Heart right ventricle (tissue), 16 donors: ENCODE measurements around the gene NAP1L1. TPM values are rescaled to one million over a fixed set of nuclear protein-coding genes. Genes with fewer than 3 reads are reported as not detected.

Experiments used
- ATAC-seq, 8 donors: fragments of 200-7000 bp; cut with Tn5 transposase; one replicate each; pipeline ENCODE4 v1.9.1; 2020; ENCODE audit warnings: mild to moderate bottlenecking in 8 of 8, moderate library complexity in 8 of 8, moderate number of reproducible peaks in 1 of 8
- DNase-seq, 2 donors: peaks; one replicate each; pipeline ENCODE4 v3.0.0-alpha.2; 2020
- H3K27ac ChIP-seq, 10 donors: fragments of 200-600 bp; sonication (generic) in 2 of 10; one replicate each; pipeline versions ENCODE4 v1.5.0 to v1.8.0; 2020 to 2022; ENCODE audit warnings: mild to moderate bottlenecking in 3 of 10
- H3K27me3 ChIP-seq, 7 donors: fragments of 200-600 bp; one replicate each; pipeline ENCODE4 v1.8.0; 2021 to 2022; ENCODE audit warnings: mild to moderate bottlenecking in 2 of 7
- H3K36me3 ChIP-seq, 9 donors: fragments of 200-600 bp; sonication (generic) in 1 of 9; one replicate each; pipeline versions ENCODE4 v1.5.0 to v1.8.0; 2020 to 2022; ENCODE audit warnings: mild to moderate bottlenecking in 2 of 9
- H3K4me1 ChIP-seq, 9 donors: fragments of 200-600 bp; sonication (generic) in 1 of 9; one replicate each; pipeline versions ENCODE4 v1.5.0 to v1.8.0; 2020 to 2022; ENCODE audit warnings: mild to moderate bottlenecking in 4 of 9
- H3K4me3 ChIP-seq, 10 donors: fragments of 200-600 bp; sonication (generic) in 2 of 10; one replicate each; pipeline versions ENCODE4 v1.5.0 to v1.8.0; 2020 to 2022; ENCODE audit warnings: mild to moderate bottlenecking in 7 of 10, moderate library complexity in 2 of 10
- H3K9me3 ChIP-seq, 11 donors: fragments of 200-600 bp in 10 of 11; sonication (generic) in 2 of 11; one replicate each; pipeline versions ENCODE4 v1.5.0 to v1.8.0; 2013 to 2022; ENCODE audit warnings: mild to moderate bottlenecking in 2 of 11, control low read depth in 1 of 11, moderate library complexity in 1 of 11
- CTCF ChIP-seq, 9 donors: fragments of 200-600 bp; sonication (generic) in 2 of 9; IDR thresholded peaks; one replicate each; pipeline versions ENCODE4 v1.5.0 to v1.8.0; 2021 to 2022; ENCODE audit warnings: antibody characterized with exemption in 9 of 9, mild to moderate bottlenecking in 5 of 9, moderate library complexity in 1 of 9
- WGBS, 2 donors: extraction: QIAGEN DNeasy Blood & Tissue Kit; methylation state at CpG; one replicate each; pipeline ENCODE4 v1.1.7; 2013; ENCODE audit warnings: inconsistent platforms in 1 of 2; 5-methylcytosine and 5-hydroxymethylcytosine counted together
- intact Hi-C, 10 donors: fragments of 100-400 bp; cut with DNase I; formaldehyde crosslinking; loops; one replicate each; pipeline versions ENCODE4 v1.11.1 to v1.14.2; 2022
- polyA plus RNA-seq, 2 donors: library from polyadenylated mRNA; stranded (reverse); fragments of 200-250 nt; gene quantifications; one replicate each; pipeline ENCODE4 v1.2.3, GENCODE V29; 2013
- total RNA-seq, 10 donors: library from RNA; stranded (reverse); fragmentation: NEBNext Ultra II Directional in 3 of 10; extraction: Animal tissue kit (Norgen Biotek cat#: 25700) in 3 of 10; gene quantifications; one replicate each; pipeline versions ENCODE4 v1.2.1 to v1.2.4, GENCODE V29; 2021 to 2023
- donor health status: Arrhythmogenic right ventricular cardiomyopathy.
- donor health status: ischemic (EF 13 %, LVEDD 7.1; RV severe dilation, severe dysfunction).
- donor health status: healthy with polysubstance abuse.
- donor health status: DM: no; HTN: yes; CAD: no.
- donor health status: DM: no; HTN: no; CAD: no.
- donor health status: ischemic (EF 25% LVEDD 6.9; RV normal size, moderate dysfunction).
- donor health status: ischemic (EF 25% LVEDD 5.7; RV mildly dilated, moderate dysfunction).
- donor health status: healthy.
- donor health status: DM: yes; HTN: yes; CAD: no.
- donor health status: Ischemic cardiomyopathy.
- donor health status: ischemic (EF 35%, LVEDD 5.7; RV mildly dilated, moderate dysfunction).
- donor health status: nonischemic (EF 11% LVEDD 7.7; RV severe dilation, severe dysfunction).
- donor health status: DM: yes; HTN: yes; CAD: no.
- donor health status: PGD.
- donor health status: ischemic (EF 29% LVEDD 5.4; RV normal size, mild dysfunction).
- donor health status: nonischemic (EF 23%, LVEDD 6.1; RV moderate dilation, normal function).

Gene NAP1L1
- total and polyA plus RNA-seq, 12 donors = 164 to 363 (median 254) TPM

DNA sequence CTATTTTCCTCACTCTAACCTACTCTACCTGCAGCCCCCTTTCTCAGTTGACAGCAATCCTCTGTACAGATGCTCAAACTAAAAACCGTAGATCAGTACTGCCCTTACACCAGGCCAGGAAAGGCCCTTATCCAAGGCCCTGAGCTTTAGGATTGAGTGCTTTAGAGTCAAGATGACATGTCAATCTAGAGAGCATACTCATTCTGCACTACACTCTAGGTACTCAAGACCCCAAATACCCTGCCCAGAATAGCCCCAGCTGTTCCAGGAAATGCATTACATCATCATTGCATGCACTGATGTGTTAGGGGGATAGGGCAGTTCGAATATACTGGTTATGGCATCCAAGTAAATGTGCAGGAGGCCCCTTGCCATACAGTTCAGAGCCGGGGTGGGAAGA lies 49.4 kb downstream of the NAP1L1 start:
- H3K4me1 ChIP-seq = peaks cover 0 to 35% (median 19%) of the 10 kb centered on the region in 9 donors
- ATAC-seq (no peak), DNase-seq (no peak)
- H3K4me3 ChIP-seq = no peak overlapping the region
- H3K9me3 ChIP-seq = no peaks in the 10 kb centered on the region
- H3K27ac ChIP-seq = peak overlapping the region in 2 of 10 donors; percentile 25 to 37
- H3K36me3 ChIP-seq = no peaks in the 10 kb centered on the region
- H3K27me3 ChIP-seq = peaks cover 0 to 15% (median 0%) of the 10 kb centered on the region in 7 donors
- intact Hi-C loops = loop anchor here (2.0 to 10.0 kb wide), 11 partner anchors 100 to 640 kb away; partner anchors contain the start of genes BBS10 (in 1 of the 10) and GLIPR1L2 (in 1 of the 10)
- 70 to 77% methylated on average over 3 of the region's 3 CpGs for WGBS, 2 donors
- no peak for TF ChIP-seq CTCF (IDR thresholded peaks at IDR 0.05)

DNA sequence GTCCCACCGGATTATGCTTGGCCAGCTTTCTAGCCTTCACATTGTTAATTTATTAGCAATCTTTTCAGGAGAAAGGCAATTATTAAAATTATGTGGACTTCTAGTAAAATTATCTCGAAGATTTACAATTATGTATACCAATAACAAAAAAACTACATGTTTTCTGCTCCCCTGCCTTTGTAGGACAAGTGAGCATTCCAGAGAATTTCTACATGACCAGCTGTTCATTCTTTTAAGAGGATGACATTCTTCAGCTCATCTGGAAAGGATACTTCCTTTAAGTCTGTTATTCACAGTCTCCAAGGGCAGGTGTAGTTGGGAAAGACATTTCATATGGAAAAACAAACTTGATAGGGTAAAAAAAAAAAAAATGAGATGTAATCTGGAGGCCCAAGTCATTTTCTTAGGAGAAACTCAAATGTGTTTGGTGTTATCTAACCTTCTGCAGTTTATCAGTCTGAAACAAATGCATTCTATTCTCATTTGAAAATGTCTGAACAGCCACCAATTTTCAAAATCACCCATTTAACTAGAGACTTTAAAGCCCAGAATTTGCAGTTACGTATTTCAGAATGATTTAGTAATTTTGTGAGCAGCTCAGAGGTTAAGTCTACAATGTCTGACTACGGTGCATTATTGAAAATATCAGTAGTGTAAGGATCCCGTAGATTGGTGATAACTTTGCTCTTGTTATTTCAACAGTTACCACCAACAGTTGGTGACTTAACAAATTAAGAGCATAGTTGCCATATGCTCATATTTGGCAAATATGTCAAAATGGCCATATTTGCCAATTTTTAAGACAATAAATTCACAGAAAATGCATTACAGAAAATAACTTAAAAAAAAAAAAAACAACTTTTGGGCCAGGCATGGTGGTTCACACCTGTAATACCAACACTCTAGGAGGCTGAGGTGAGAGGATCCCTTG lies 51.1 kb downstream of the NAP1L1 start:
- TF ChIP-seq CTCF (IDR thresholded peaks at IDR 0.05) = no peak
- Histone ChIP-seq H3K27ac (peak overlapping the region in 8 of 10 donors; percentile 90 to 99 (median 98)), H3K9me3 (no peaks in the 10 kb centered on the region), H3K27me3 (peaks cover 0 to 21% (median 0%) of the 10 kb centered on the region in 7 donors), H3K4me3 (peak overlapping the region in 8 of 10 donors; percentile 63 to 91 (median 80)), H3K4me1 (peaks cover 0 to 48% (median 26%) of the 10 kb centered on the region in 9 donors), H3K36me3 (peaks cover 0 to 11% (median 0%) of the 10 kb centered on the region in 9 donors)
- intact Hi-C loops = loop anchor here in 8 of 10 donors (2.0 to 10.0 kb wide), 18 partner anchors 51 to 639 kb away; partner anchors contain the start of genes KRR1 (in 2 of the 8), BBS10 (in 1 of the 8) and GLIPR1L2 (in 1 of the 8)
- WGBS, 2 donors = 79 to 83% methylated on average over 5 of the region's 5 CpGs
- DNase-seq = no peak
- no peak for ATAC-seq

DNA sequence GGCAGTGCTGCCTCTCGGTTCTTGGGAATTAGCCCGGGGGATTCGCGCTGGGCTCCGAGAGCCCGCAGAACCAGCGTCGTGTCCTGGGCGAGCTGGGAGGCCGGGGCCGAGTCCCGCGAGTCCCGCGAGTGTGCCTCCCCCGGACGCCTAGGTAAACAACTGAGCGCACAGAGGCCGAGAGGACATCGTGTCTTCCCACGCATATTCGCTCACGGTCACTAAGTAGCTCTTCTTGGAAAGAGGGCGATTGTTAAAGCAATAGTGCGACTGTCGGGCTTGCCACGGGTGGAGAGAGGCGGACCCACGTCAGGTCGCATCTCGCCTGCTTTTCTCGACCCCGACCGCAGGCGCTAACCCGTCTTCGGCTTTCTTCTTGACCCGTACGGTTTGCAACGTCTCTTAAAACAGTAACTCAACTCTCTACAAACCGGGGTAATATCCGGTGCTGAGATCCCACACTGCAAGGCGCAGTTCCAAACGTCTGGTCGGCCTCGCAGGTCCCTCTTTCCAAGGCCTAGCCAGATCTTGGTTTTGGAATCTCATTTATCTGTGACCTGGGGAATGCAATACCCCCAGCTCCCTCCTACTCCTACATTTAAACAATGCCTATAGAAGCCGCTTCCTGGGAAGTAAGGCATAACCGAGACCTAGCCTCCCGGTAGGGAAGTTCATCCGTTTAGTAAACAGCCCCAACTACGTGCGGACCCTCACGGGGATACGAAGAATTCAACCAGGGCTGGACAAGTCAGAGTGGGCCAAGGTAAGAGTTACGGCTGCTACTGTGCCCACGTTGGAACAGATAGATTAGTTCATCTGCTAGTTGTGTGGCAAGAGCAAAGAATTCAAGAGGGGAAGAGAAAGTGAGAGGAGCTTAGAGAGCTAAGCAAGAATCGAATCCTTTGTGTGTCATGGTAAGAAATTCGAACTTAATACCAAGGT lies 52.2 kb downstream of the NAP1L1 start:
- peak in 1 of 2 donors; percentile 58 for DNase-seq

More for the DNA sequence above, 52.2 kb downstream of the NAP1L1 start:
- no peaks in the 10 kb centered on the region for H3K9me3 ChIP-seq
- H3K27me3 ChIP-seq = peaks cover 0 to 21% (median 0%) of the 10 kb centered on the region in 7 donors
- peaks cover 0 to 19% (median 0%) of the 10 kb centered on the region in 9 donors for H3K36me3 ChIP-seq
- ATAC-seq = peak; percentile 22 to 71 (median 56)
- H3K4me1 ChIP-seq = peaks cover 0 to 48% (median 27%) of the 10 kb centered on the region in 9 donors
- WGBS, 2 donors = 6 to 8% methylated on average over 58 of the region's 58 CpGs
- intact Hi-C loops = loop anchor here in 8 of 10 donors (5.0 to 10.0 kb wide), 17 partner anchors 50 to 638 kb away; partner anchors contain the start of genes KRR1 (in 2 of the 8), BBS10 (in 1 of the 8) and GLIPR1L2 (in 1 of the 8)
- peak overlapping the region; percentile 90 to 99 (median 96) for H3K27ac ChIP-seq
- no peak for TF ChIP-seq CTCF (IDR thresholded peaks at IDR 0.05)
- peak overlapping the region; percentile 63 to 91 (median 80) for H3K4me3 ChIP-seq
